Posterior vena cava (tissue), 2 donors: ENCODE data around the gene HSD17B11. TPM values are rescaled to one million over a fixed set of nuclear protein-coding genes. Genes with fewer than 3 reads are reported as not detected.
"Not testable (repeated sequence)": the region's sequence is repeated elsewhere in the genome, so short reads cannot be mapped to it uniquely, and the experiment has no call there.

Experiments
- DNase-seq: peaks from one replicate; pipeline ENCODE4 v3.0.0-alpha.2; 2020; ENCODE audit warnings: low spot score
- intact Hi-C, 2 donors: fragments of 100-400 bp; cut with DNase I; formaldehyde crosslinking; loops; one replicate each; pipeline versions ENCODE4 v1.14.1 to v1.14.2; 2022 to 2023
- total RNA-seq, 2 donors: library from RNA; stranded (reverse); fragmentation: NEBNext Ultra II Directional; extraction: Animal tissue kit (Norgen Biotek cat#: 25700); gene quantifications; one replicate each; pipeline ENCODE4 v1.2.1, GENCODE V29; 2021
- donor health status: DM: yes; HTN: yes; CAD: no.
- donor health status: DM: yes; HTN: yes; CAD: no.

Gene HSD17B11
- total RNA-seq, 2 donors from 2014 or later, result 31.1 to 36.1 TPM

DNA sequence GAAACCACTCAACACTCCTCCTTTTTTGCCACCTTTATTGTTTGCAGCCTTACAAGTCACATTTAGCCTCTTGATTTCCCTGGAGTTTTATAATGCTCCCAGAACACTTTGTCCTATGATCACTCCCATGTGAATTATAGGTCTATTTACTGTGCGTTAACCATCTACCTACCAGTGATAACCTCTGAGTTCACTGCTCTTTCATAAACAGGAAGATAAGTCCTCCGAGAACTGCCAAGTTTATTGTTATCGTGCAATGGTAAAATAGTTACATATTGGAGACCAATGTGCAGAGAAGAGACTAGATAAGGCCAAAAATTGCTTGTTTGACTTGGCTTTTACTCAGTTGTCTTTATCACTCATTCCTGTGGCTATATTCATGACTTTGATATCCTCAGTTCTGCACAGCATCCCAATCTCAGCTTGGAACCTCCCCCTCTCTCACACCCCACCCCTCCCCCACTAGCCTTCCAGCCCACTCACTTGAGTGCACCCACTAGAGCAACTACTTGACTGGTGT lies 18.5 kb upstream of the HSD17B11 start:
- DNase-seq, result no peak
- intact Hi-C loops, result no loop called here

DNA sequence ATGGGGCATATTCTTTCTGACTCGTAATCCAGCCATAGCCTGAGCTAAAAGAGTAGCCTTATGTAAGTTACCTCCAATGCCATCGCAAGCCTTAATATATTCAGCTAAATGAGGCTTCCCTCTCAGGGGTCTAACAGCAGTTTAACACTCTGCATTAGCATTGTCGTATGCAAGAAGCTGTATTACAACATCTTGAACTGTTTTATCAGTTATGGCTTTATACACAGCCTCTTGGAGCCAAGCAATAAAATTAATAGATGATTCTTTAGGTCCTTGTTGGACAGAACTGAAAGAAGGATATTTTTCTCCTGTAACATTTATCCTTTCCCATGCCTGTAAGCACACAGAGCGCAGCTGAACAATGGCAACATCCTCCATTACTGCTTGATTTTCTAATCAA lies 15.9 kb upstream of the HSD17B11 start:
- DNase-seq, intact Hi-C loops: not testable (repeated sequence)

DNA sequence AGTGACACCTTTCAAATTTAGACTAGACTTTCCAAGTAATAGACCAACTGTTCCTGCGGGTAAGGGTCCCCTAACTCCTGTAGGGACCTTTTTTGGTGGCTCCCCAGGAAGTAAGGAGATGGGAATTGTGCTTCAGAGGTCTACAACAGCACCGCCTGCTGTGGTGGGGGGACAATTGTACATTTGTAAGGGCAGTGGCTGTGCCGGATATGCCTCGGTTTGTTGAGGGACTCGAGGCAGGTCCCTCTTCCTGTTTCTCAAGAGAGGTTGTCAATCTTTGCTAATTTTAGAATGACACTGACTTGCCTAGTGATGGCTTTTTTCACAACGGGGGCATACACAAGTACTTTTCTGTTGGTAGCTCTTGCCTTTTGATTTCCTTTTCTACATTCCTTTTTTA lies 15.5 kb upstream of the HSD17B11 start:
- DNase-seq, result no peak
- intact Hi-C loops, result no loop called here

DNA sequence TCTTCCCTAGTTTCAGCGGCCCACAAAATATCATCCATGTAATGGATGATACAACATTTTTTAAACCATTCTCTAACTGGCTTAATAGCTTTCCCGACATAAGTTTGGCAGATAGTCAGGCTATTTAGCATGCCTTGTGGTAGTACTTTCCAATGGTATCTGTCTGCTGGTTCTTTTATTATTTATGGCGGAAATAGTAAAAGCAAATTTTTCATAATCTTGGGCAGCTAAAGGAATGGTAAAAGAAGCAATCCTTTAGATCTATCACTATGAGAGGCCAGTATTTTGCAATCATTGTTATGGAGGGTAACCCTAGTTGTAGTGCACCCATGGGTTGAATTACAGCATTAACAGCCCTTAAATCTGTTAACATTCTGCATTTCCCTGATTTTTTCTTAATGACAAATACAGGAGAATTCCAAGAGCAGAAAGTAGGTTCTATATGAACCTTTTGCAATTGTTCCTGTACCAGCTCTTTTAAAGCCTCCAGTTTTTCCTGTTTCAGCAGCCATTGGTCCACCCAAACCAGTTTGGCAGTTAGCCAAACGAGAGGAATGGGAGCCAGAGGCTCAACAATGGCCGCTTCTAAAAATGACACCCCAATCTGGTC lies 14.3 kb upstream of the HSD17B11 start:
- no peak for DNase-seq
- intact Hi-C loops, result no loop called here

DNA sequence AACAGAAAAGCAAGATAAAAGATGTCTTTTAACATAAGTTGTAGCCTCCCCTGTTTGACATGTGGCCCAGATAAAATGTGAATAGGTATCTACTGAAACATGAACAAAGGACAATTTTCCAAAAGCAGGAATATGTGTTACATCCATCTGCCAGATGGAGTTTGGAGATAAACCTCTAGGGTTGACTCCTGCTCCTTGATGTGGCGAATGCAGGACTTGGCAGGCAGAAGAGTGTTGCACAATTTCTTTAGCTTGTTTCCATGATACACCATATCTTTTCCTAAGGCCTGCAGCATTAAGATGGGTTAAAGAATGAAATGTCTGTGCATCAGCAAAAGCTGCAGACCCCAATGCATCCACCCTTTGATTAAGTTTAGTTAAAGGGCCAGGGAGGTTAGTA lies 12.7 kb upstream of the HSD17B11 start:
- DNase-seq, intact Hi-C loops: not testable (repeated sequence)

DNA sequence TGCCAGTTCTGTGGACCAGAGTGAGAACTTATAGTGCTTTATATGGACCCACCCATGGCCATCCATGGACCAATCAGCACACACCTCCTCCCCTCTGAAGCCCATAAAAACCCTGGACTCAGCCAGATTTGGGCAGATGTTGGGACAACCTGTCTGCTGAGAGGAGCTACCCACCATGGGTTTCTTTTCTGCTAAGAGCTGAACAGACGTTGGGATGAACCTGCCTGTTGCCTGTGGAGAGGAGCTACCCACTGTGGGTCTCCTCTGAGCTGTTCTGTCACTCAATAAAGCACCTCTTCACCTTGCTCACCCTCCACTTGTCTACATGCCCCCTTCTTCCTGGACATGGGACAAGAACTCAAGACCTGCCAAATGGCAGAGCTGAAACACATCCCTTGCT lies 9.0 kb upstream of the HSD17B11 start:
- no peak for DNase-seq
- intact Hi-C loops, result no loop called here

DNA sequence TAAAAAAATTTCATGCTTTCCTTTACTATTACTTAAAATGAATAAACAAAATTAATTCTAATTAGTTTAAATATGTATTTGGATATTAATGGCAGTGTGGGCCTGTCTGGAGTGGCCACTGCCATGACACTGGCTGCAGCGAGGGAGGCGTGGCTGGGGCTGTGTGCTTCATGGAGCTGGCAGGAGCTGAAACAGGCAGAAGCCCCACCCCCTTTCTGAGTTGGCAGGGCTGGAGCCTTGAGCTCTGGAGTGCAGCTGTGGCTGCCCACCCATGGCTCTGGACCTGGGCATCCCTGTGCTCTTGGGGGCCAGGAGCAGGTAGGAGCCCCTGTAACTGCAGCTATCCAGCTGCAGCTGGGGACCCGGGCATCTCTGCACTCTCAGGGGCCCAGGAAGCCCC lies 8.2 kb upstream of the HSD17B11 start:
- intact Hi-C loops, result no loop called here
- no peak for DNase-seq

DNA sequence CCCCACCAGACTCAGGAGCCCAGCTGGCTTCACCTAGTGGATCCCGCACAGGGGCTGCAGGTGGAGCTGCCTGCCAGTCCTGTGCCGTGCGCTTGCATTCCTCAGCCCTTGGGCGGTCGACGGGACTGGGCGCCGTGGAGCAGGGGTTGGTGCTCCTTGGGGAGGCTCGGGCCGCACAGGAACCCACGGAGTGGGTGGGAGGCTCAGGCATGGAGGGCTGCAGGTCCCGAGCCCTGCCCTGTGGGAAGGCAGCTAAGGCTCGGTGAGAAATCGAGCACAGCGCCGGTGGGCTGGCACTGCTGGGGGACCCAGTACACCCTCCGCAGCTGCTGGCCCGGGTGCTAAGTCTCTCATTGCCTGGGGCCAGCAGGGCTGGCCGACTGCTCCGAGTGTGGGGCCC lies 4.9 kb upstream of the HSD17B11 start:
- intact Hi-C loops, result not testable (repeated sequence)

DNA sequence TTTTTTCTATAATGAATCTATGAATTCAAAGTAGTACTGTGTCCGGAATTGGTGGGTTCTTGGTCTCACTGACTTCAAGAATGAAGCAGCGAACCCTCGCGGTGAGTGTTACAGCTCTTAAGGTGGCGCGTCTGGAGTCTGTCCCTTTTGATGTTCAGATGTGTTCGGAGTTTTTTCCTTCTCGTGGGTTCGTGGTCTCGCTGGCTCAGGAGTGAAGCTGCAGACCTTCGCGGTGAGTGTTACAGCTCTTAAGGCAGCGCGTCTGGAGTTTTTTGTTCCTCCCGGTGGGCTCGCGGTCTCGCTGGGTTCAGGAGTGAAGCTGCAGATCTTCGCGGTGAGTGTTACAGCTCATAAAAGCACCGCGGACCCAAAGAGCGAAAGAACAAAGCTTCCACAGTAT lies 4.1 kb upstream of the HSD17B11 start:
- DNase-seq, intact Hi-C loops: not testable (repeated sequence)

More for the DNA sequence above, 4.9 kb upstream of the HSD17B11 start:
- DNase-seq, result not testable (repeated sequence)

DNA sequence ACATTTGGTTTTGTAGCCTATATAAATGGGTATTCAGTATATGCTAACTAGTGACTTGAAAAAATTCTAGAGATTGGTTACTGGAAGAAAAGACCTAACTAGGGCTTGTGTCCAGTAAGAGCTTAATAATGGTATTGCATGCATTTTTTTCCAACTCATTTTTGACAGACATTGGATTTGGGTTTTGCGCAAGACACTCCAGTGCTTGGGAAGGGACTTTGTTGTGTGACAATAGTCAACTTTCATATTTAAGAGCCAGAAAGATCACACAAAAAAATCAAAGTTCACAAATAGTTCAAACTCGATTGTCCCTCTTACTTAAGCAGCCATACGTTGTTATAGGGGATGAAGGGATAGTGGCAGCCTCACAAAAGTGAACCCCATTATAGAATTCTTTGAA lies 1.2 kb upstream of the HSD17B11 start:
- DNase-seq, result no peak
- intact Hi-C loops, result no loop called here

DNA sequence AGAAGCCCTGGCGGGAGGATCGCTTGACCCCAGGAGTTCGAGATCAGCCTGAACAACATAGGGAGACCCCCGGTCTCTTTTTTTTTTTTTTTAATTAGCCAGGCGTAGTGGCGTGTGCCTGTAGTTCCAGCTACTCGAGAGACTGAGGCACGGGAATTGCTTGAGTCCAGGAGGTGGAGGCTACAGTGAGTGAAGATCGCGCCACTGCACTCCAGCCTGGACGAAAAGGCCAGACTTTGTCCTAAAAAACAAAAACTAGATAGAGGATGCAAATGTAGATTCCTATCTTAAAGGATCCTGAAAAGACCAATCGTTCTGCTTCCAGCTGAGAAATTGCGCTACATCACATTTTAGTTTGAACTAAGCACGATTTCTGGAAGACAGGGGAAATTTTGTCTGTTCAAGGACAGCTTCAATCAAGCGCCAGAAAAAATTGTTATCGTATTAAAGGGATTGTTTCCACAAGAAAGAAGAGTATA lies 627 bp upstream of the HSD17B11 start:
- intact Hi-C loops, result no loop called here
- no peak for DNase-seq

DNA sequence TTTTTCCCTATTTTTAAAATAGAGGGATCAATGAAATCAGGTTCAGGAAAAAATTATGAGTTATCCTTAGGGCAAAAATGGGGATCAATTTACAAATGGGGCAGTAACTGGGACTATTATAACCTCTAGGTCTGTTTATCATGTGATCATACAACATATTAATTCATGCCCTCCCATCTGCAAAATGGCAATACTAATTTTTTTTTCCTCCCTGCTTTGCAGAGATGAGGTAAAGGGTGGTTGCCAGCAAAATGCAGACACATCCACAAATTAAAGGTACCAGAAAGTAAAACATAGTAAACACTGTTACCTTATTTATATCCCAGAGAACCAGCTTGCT lies 467 bp downstream of the HSD17B11 start:
- no peak for DNase-seq
- intact Hi-C loops, result no loop called here

DNA sequence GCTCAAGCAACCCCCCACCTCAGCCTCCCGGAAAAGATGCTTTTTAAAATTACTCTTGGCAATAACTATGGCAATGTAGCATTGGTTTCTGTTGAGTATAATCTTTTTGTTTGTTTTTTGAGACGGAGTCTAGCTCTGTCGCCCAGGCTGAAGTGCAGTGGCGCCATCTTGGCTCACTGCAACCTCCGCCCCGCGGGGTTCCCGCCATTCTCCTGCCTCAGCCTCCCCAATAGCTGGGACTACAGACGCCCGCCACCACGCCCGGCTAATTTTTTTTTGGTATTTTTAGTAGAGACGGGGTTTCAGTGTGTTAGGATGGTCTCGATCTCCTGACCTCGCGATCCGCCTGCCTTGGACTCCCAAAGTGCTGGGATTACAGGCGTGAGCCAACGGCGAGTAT lies 933 bp downstream of the HSD17B11 start:
- intact Hi-C loops, DNase-seq: not testable (repeated sequence)

DNA sequence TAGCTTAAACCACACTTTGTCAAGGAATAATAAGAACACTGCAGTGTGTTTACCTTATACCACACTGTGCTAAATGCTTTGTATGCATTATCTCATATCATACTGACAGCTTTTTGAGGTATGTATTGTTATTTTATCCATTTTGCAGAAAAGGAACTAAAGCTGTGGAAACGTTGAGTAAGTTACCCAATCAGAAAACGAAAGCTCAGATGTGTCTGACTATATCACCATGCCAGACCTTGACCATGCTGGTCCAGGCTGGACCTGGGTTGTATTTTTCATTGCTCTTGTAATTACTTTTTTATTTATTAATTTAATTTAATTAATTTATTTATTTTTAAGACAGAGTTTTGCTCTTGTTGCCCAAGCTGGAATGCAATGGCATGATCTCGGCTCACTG lies 2.1 kb downstream of the HSD17B11 start:
- no peak for DNase-seq
- intact Hi-C loops, result loop anchor here in 1 of 2 donors (10.0 kb wide), 1 partner anchor 56 kb away; no protein-coding TSS in a partner anchor

DNA sequence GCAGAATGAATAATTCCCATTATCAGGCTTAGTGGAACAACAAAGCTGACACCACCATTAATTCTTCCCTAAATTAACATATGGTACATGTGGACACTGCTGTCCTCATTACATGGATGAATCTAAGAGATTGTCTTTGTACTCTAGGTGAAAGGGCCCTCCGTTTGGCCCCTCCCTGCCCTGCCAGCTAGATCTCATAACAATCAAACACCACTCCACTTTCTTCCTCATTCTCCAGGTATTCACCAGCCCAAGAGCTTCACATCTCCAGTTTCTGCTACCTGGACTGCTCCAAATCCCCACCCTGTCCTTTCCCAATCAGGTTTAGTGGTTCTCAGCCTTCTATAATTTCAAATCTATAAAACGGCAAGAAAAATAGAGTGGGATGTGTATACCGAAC lies 3.8 kb downstream of the HSD17B11 start:
- no peak for DNase-seq
- intact Hi-C loops, result loop anchor here in 1 of 2 donors (10.0 kb wide), 1 partner anchor 58 kb away; no protein-coding TSS in a partner anchor

DNA sequence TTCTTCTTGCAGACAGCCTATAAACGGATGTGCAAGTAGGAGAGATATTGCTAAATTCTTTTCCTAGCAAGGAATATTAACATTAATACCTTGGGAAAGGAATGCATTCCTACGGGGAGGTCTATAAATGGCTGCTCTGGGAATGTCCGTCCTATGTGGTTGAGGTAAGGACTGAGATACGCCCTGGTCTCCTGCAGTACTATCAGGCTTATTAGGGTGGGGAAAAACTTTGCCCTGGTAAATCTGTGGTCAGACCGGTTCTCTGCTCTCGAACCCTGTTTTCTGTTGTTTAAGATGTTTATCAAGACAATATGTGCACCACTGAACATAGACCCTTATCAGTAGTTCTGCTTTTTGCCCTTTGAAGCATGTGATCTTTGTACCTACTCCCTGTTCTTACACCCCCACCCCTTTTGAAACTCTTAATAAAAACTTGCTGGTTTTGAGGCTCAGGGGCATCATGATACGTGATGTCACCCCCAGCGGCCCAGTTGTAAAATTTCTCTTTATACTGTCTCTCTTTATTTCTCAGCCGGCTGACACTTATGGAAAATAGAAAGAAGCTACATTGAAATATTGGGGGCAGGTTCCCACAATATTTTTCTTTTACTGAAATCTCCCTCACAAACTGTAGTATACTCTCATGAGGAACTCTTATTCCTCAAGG lies 6.4 kb downstream of the HSD17B11 start:
- intact Hi-C loops, result loop anchor here in 1 of 2 donors (10.0 kb wide), 1 partner anchor 60 kb away; no protein-coding TSS in a partner anchor
- DNase-seq, result not testable (repeated sequence)

DNA sequence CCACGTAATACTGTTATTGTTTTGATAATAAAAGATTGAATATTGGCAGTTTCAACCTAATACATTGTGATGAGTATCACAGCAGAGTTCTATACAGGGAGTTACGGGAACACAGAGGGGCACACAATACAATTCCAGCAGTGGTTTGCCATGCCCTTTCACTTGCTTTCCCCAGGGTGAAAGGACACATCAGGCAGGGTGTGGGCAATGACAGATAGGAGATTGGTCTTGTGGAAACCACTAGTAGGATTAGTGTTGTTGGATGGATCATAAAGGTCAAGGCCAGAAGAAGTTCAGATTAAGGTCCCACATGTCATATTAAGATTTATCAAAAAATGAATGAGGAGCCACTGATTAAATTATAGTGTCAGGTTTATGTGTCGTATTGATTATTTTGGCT lies 8.1 kb downstream of the HSD17B11 start:
- DNase-seq, result no peak
- intact Hi-C loops, result loop anchor here in 1 of 2 donors (10.0 kb wide), 1 partner anchor 62 kb away; no protein-coding TSS in a partner anchor

DNA sequence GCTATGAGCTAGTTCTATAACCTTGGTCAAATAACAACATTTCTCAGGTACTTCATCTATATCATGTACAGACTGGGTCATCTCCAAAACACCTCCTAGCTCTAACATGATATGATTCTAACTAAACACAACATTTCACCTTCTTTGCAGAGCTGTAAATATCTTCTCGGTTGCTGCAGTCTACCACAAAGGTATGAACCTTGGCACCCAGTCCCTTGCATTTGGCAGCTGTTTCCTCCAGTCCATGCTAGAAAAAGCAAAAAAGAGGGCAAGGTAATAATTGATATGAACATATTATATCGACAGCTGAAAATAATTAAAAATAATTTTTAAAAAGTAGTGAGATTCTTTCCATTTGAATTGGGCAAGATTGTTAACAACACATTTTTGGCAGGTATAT lies 8.9 kb downstream of the HSD17B11 start:
- DNase-seq, result no peak
- intact Hi-C loops, result loop anchor here in 1 of 2 donors (10.0 kb wide), 1 partner anchor 63 kb away; no protein-coding TSS in a partner anchor

DNA sequence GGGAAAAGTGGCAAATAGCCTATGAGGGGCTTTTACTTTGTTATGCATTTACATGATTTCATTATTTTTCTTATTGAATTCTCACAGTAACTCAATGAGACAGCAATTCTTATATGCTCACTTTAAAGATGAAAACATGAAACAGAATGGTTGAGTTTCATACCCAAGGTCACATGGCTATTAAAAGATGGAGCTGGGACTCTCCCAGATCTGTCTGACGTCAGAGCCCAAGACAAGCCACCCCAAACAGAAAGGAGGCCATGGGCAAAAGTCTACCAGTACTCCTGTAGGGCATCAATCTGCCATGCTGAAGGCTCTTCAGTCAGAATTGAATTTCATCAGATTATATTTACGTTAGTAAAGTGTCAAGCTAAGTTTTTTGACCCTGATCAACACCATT lies 13.2 kb downstream of the HSD17B11 start:
- intact Hi-C loops, result loop anchor here in 1 of 2 donors (5.0 to 10.0 kb wide), 2 partner anchors 47 to 84 kb away; partner anchors contain the start of gene NUDT9

DNA sequence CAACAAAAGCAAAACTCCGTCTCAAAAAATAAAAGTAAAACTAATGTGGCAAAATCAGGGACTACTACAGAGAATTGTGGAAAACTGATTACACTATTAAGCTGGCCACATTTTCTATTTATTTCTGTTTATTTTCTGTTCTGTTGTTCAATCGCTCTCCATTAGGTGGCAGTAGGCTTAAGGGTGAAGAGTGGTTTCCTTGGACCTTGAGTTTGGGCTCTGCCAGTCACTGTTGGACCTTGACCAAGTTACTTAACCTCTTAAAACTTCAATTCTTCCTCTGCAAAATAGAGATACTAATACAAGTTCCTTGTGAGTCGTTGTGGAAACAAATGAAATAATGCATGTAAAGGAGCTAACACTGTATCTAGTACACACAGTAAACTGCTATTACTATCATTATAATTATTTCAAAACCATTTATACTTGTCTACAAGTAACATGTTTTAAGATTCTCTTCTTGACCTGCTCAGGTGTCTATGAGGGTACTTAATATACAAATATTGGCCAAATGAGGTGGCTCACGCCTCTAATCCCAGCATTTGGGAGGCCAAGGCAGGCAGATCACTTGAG lies 15.2 kb downstream of the HSD17B11 start:
- intact Hi-C loops, result loop anchor here in 1 of 2 donors (5.0 to 10.0 kb wide), 2 partner anchors 49 to 86 kb away; partner anchors contain the start of gene NUDT9
- no peak for DNase-seq

More for the DNA sequence above, 13.2 kb downstream of the HSD17B11 start:
- no peak for DNase-seq
